ENCODE results near the gene RHBDL1. TPM values are rescaled to one million over a fixed set of nuclear protein-coding genes. Genes with fewer than 3 reads are reported as not detected.
A peak's percentile ranks its signal among the peaks of the same experiment; 100 is the strongest.

RHBDL1 gene
- total and polyA plus RNA-seq, 7 donors = 0.06 to 0.42 (median 0.13) TPM

DNA sequence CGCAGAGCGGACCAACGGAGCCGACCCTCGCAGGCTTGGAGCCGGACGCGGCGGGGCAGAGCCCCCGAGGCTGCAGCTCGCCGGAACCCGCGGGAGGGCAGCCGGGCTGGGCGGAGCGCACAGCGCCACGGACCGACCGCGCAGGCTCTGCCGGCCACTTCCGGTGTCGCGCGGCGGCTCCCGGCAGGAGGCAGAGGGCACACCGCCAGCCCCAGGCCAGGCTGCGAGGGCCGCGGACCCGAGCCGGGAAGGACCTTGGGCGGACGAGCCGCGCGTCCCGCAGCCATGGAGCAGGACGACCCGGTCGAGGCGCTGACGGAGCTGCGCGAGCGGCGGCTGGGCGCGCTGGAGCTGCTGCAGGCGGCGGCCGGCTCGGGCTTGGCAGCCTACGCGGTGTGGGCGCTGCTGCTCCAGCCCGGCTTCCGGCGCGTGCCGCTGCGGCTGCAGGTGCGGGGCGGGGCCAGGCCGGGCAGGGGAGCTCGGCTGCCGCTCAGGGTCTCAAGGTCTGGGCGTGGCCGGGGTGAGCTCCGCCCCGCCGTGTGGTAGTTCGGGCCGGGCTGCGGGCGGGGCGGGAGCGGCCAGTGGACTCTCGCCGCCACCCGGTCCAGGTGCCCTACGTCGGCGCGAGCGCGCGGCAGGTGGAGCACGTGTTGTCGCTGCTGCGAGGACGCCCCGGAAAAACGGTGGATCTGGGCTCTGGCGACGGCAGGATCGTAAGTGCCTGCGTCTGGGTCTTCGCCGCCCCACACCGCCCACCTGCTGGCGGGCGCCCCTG is 45.7 kb downstream of the RHBDL1 start, which contains the start of gene ANTKMT:
TSS of gene ANTKMT (plus strand) at position 157 of the 775 bp plus-strand sequence. CDS start at position 286, 129 bp downstream.
- TF ChIP-seq, protein P1, sequence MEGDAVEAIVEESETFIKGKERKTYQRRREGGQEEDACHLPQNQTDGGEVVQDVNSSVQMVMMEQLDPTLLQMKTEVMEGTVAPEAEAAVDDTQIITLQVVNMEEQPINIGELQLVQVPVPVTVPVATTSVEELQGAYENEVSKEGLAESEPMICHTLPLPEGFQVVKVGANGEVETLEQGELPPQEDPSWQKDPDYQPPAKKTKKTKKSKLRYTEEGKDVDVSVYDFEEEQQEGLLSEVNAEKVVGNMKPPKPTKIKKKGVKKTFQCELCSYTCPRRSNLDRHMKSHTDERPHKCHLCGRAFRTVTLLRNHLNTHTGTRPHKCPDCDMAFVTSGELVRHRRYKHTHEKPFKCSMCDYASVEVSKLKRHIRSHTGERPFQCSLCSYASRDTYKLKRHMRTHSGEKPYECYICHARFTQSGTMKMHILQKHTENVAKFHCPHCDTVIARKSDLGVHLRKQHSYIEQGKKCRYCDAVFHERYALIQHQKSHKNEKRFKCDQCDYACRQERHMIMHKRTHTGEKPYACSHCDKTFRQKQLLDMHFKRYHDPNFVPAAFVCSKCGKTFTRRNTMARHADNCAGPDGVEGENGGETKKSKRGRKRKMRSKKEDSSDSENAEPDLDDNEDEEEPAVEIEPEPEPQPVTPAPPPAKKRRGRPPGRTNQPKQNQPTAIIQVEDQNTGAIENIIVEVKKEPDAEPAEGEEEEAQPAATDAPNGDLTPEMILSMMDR (IDR thresholded peaks at IDR 0.05) = no peak
- peak within 1 kb of the TSS; percentile 86 for H3K27ac ChIP-seq
- peak; percentile 85 to 89 (median 88) for ATAC-seq
- H3K36me3 ChIP-seq (ENCODE audit: insufficient read depth in 1 of 2, low read depth in 1 of 2) = peaks cover 0 to 9% of the 10 kb centered on the region in 2 donors
- peak; percentile 84 to 90 for DNase-seq
- H3K27me3 ChIP-seq (ENCODE audit: insufficient read depth in 3 of 3, low read length in 2 of 3) = peaks cover 0 to 10% (median 4%) of the 10 kb centered on the region in 3 donors
- H3K9me3 ChIP-seq = no peaks in the 10 kb centered on the region
- H3K4me1 ChIP-seq = peaks cover 24% of the 10 kb centered on the region
- intact Hi-C loops (cut with DNase I) = no loop called here
- WGBS, 3 donors = 6 to 14% (median 9%) methylated on average over 41 to 106 of the region's 106 CpGs
- H3K4me3 ChIP-seq = peak within 1 kb of the TSS; percentile 91

DNA sequence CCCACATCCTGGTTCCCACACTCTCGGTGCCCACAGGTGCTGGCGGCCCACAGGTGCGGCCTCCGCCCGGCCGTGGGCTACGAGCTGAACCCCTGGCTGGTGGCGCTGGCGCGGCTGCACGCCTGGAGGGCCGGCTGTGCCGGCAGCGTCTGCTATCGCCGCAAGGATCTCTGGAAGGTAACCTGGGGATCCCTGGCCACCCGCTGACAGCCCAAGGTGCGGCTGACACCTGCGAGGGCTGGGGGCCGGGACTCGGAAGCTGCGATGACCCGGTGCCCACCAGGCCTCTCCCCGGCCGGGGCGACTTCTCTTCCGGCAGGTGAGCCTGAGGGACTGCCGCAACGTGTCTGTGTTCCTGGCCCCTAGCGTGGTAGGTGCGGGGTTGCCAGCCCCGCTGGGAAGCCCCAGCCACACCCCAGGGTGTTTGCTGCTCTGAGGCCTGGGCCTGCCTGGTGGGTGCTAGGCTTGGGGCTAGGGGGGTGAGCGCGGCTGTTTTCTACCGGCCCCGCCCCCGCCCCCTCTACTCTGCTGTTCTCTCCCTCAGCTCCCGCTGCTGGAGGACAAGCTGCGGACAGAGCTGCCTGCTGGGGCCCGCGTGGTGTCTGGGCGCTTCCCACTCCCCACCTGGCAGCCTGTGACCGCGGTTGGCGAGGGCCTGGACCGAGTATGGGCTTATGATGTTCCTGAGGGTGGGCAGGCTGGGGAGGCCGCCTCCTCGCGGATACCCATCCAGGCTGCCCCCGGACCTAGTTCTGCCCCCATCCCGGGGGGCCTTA is 46.5 kb downstream of the RHBDL1 start:
- DNase-seq = no peak
- peaks cover 0 to 9% of the 10 kb centered on the region in 2 donors for H3K36me3 ChIP-seq (ENCODE audit: insufficient read depth in 1 of 2, low read depth in 1 of 2)
- intact Hi-C loops (cut with DNase I) = no loop called here
- H3K4me1 ChIP-seq = peaks cover 18% of the 10 kb centered on the region
- H3K27me3 ChIP-seq (ENCODE audit: insufficient read depth in 3 of 3, low read length in 2 of 3) = peaks cover 0 to 16% (median 9%) of the 10 kb centered on the region in 3 donors
- 82 to 89% (median 83%) methylated on average over 49 to 51 of the region's 51 CpGs for WGBS, 3 donors
- peak overlapping the region; percentile 86 for H3K27ac ChIP-seq
- peak overlapping the region; percentile 91 for H3K4me3 ChIP-seq
- no peak for ATAC-seq
- TF ChIP-seq, protein P1 (IDR thresholded peaks at IDR 0.05) = no peak
- no peaks in the 10 kb centered on the region for H3K9me3 ChIP-seq

DNA sequence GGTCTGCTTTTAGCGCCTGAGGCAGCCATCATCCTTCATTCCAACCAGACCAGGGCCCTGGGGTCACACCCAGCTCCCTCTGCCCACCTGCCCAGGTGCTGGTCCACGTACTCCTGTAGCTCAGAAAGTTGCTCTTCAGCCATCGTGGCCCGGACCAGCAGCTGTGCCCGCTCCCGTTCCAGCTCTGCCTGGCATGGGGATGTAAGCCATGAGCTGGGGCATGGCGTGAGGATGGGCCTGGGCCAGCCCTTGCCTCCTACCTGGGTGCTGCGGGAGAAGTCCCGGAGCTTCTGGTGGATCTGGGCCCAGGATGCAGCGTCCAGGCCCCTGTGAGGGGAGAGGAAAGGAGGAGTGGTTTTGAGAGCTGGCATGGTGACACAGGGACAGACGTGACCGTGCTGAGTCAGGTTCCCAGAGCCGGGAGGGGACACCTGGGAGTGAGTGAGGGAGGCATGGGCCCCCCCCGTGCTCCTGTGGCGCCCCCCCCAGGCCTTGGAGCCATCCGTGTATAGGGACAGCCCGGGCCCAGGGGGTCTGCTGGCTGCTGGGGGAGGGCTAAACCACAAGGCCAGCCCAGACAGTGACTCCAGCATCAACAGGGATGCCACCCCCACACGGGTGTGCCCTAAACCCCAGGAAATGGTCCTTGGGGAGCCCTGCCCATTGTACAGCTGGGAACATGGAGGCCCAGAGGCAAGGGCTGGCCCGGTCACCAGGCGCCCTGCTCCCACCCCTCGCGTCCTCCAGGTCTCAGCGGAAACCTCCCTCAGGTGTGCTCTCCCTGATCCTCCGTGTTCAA is 47.6 kb downstream of the RHBDL1 start:
- H3K4me3 ChIP-seq = no peak overlapping the region
- H3K9me3 ChIP-seq = no peaks in the 10 kb centered on the region
- no peak for ATAC-seq
- no peak for DNase-seq
- TF ChIP-seq, protein P1 (IDR thresholded peaks at IDR 0.05) = no peak
- no peak overlapping the region for H3K27ac ChIP-seq
- intact Hi-C loops (cut with DNase I) = no loop called here
- H3K4me1 ChIP-seq = peaks cover 27% of the 10 kb centered on the region
- whole genome bisulfite sequencing, 3 donors = 80 to 81% (median 80%) methylated on average over 23 to 24 of the region's 24 CpGs
- H3K27me3 ChIP-seq (ENCODE audit: insufficient read depth in 3 of 3, low read length in 2 of 3) = peaks cover 0 to 26% (median 16%) of the 10 kb centered on the region in 3 donors
- peaks cover 0 to 9% of the 10 kb centered on the region in 2 donors for H3K36me3 ChIP-seq (ENCODE audit: insufficient read depth in 1 of 2, low read depth in 1 of 2)

DNA sequence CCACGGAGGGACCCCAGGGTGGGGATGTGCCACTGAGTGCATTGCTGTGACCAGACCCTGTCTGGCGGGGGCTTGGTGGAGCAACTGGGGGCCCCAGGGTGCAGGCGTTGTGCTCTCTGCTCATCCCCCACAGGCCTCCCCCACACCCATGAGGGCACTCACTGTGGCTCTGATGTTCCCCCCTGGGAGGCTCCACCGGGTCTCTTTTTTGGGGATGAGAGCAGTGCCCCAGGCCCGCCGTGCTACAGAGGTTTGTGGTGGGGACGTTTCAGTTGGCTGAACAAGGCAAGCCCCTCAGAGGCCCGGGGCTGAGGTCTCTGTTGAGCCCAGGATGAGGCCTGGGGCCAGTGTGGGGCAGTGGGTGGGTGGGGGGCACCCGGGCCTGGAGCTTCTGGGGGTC is 48.2 kb downstream of the RHBDL1 start:
- 72 to 75% (median 73%) methylated on average over 9 of the region's 9 CpGs for WGBS, 3 donors
- Histone ChIP-seq H3K36me3 (ENCODE audit: insufficient read depth in 1 of 2, low read depth in 1 of 2) (peaks cover 0 to 9% of the 10 kb centered on the region in 2 donors), H3K27me3 (ENCODE audit: insufficient read depth in 3 of 3, low read length in 2 of 3) (peaks cover 0 to 31% (median 19%) of the 10 kb centered on the region in 3 donors), H3K4me1 (peaks cover 27% of the 10 kb centered on the region), H3K27ac (no peak overlapping the region), H3K9me3 (no peaks in the 10 kb centered on the region), H3K4me3 (no peak overlapping the region)
- DNase-seq (no peak), ATAC-seq (no peak)
- TF ChIP-seq, protein P1 (IDR thresholded peaks at IDR 0.05) = no peak
- intact Hi-C loops (cut with DNase I) = no loop called here
